NOMO-1 treated with dmso at 0.1 percent for 144 hours (cell line): Measurements from ENCODE around the gene HELB.

Source experiments
- DNase-seq: peaks from one replicate; lab custom pipeline; 2025; ENCODE audit not compliant: unreplicated experiment; lab: John Stamatoyannopoulos, UW

The HELB gene

DNA sequence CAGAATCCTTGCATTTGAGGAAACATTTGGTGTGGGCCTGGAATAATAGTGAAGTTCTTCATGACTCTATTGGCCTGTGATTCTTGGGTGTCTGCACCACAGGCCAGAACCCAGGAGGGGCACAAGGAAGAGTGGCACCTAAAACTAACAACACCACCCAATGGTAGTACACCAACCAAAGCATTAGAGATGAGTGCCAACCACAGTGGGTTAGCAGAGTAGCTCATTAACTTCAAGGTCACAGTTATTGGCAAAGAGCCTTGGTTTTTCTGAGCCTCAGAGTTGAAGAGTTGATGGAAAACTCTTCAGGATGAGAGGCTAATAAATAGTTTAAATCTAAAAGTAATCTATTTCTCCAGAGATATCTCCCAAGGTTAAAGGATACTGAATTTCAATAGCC, 57.0 kb downstream of the HELB start:
- DNase-seq: no peak

DNA sequence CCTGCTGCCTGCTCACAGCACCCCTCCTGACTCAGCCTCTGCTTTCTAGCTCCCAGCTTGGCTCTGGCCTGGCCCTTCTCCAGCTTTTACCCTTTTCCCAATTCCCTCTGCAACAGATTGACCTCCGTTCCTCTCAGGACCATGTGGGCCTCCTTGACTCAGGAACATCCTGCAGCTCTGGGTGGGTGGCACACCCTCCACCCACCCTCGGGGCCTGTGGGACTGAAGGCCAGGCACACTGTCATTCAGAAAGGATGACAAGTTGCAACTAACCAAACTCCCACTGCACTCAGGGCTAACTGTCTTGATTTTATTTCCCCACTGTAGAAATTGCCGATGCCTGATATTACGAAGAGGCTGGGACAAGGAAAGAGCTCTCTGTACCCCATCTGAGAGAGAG, 59.4 kb downstream of the HELB start:
- no peak for DNase-seq

DNA sequence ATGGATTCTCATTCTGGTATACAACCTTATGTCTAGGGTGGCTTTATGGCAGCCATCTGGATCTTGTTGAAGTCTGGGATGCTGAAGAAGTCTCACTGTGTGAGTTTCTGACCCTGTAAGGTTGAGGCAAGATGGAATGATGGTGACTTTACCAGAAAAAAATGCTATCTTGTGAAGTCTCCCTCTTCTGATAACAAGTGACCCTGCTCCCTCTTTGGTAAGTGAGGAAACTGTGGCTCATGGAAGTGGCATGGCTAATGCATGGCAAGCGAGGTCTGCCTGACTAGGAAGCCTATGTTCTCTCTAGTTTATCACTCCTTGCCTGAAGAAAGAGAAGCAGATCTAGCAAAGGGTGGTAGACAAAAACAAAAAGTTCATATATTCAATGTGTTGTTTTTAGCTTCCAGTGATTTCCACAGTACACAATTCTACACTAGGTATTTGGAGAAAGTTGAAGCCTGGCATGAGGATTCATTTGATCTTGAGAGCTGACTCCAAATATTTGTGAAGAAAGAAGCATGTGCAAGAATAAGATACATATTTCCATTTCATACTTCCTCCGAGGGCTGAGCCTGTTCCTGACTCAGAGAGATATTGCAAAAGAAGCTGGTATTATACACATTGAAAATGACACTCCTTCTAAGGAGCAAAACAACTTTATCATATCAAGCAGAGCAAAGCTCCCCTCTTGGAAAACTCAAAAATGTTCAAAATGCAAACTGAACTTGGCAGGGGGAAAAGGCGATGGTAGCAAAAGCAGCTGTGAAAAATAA, 63.6 kb downstream of the HELB start:
- DNase-seq: no peak

DNA sequence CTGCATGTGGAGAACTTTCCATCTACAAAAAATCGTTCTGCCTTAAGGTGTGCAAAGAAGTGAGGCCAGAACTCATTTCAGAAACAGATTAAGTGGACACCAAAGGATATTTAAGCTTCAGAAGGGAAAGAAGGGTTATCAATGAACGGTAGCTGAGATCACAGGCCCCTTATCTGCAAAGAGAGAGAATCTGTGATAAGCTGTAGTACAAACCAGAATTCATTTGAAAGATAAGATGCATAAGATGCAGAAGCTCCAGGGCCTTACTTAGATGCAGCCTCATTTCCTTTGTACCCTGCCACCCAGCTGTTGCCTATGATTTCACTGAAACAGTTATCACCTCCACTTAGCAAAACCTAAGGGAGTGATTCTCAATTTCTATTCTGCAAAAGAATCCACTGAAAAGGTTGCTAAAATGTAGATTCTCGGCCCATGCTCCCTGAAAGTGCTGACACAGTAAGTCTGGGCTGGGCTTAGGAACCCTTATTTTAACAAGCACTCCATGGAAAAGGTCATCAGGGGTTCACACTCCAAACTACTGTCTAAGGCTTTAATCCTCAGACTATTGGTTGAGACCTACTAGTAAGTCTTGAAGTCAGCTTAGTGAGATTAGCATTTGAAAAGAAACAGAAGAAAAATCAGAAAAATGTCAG, 64.8 kb downstream of the HELB start:
- DNase-seq: no peak

DNA sequence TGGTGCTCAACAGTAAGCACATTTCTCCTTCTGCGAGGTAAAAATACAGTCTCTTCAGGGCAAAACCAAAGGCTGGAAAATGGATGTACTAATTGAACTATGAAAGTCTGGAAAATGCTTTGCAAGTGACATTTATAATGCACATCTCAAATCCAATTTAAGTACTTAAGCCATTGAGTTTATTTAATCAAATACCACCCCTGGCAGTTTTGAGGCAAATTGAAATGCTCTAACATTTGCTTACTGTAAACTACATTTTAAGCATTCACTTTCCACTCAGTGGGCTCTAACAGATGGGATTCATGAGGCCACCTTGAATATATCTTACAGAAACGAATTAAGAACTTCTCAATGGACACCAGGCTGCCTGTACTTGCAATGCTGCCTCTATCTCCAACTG, 69.7 kb downstream of the HELB start:
- DNase-seq: no peak

DNA sequence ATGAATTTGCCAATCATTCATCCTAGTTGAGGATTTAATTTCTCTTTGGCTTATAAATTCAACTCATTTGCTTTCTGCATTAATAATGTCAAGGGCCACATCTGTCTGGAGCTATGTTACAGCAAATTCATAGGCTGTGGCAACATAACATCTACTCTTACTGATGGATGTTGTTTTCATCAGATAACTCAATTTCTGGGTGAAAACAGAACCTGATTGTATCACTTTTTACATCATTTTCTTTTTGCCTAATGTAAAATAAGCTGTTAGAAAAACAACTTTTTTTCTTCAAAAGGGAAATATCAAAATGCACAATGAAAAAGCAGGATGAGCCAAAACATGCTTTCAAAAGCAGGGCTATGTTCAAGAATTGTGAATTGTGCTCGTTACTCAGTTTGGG, 73.3 kb downstream of the HELB start:
- no peak for DNase-seq

- peak; percentile 70 for DNase-seq
Measured at GRCh38 chr12:66379616-66380015, 77.3 kb downstream of the HELB start.

GRCh38 chr12:66380769-66381535, 78.7 kb downstream of the HELB start:
- DNase-seq: no peak

- no peak for DNase-seq
Measured at GRCh38 chr12:66387117-66387516, 84.8 kb downstream of the HELB start.
